ENCODE results near the gene SHPK. TPM values are rescaled to one million over a fixed set of nuclear protein-coding genes. Genes with fewer than 3 reads are reported as not detected.

SHPK gene
- total RNA-seq, 6 donors from 2014 or later = 10.5 to 25.1 (median 12.4) TPM

DNA sequence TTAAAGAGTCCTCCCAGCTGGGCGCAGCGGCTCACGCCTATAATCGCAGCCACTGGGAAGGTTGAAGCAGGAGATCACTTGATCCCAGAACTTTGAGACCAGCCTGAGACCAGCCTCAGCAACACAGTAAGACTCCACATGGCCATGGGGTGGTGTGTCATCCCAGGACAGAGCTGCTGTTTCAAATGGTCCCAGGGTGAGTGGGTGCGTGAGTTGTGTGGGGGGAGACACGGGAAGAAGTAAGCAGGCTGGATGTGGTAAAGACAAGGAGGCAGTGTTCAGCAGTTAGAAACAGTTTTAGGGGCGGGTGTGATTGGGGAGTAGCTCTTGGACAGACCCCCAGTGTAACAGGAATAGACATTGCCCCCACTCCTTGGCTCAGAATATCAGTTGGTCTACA lies 3.8 kb downstream of the SHPK start:
- Histone ChIP-seq H3K36me3 (peaks cover 0 to 42% (median 25%) of the 10 kb centered on the region in 4 donors), H3K4me1 (peaks cover 13 to 31% (median 17%) of the 10 kb centered on the region in 4 donors), H3K4me3 (no peak overlapping the region), H3K9me3 (no peaks in the 10 kb centered on the region), H3K27me3 (no peaks in the 10 kb centered on the region), H3K27ac (no peak overlapping the region)
- DNase-seq (no peak), ATAC-seq (ENCODE audit: low FRiP score in 2 of 2) (no peak)
- TF ChIP-seq, protein P1, sequence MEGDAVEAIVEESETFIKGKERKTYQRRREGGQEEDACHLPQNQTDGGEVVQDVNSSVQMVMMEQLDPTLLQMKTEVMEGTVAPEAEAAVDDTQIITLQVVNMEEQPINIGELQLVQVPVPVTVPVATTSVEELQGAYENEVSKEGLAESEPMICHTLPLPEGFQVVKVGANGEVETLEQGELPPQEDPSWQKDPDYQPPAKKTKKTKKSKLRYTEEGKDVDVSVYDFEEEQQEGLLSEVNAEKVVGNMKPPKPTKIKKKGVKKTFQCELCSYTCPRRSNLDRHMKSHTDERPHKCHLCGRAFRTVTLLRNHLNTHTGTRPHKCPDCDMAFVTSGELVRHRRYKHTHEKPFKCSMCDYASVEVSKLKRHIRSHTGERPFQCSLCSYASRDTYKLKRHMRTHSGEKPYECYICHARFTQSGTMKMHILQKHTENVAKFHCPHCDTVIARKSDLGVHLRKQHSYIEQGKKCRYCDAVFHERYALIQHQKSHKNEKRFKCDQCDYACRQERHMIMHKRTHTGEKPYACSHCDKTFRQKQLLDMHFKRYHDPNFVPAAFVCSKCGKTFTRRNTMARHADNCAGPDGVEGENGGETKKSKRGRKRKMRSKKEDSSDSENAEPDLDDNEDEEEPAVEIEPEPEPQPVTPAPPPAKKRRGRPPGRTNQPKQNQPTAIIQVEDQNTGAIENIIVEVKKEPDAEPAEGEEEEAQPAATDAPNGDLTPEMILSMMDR (IDR thresholded peaks at IDR 0.05) = no peak
- TF ChIP-seq POLR2AphosphoS5 (IDR thresholded peaks at IDR 0.05) (no peak), POLR2A (IDR thresholded peaks at IDR 0.05) (no peak), EP300 (IDR thresholded peaks at IDR 0.05) (no peak)
- WGBS, 2 donors = 92 to 95% methylated on average over 7 of the region's 7 CpGs

DNA sequence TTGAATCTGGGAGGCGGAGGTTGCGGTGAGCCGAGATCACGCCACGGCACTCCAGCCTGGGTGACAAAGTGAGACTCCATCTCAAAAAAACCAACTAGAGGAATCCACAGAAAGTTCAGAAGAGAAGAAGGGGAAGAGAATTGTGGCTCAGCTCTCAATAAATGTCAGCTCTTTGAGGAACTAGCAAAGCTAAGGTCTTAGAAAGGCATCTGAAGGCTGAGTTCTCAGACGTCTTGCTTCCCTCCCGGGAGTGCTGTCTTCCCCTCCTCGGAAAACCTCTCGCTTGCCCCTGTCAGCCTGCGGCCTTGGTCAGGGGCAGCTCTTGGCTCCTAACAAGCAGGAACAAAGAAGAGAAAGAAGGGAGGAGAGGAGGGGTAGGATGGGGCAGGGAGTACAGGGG lies 5.3 kb downstream of the SHPK start:
- Histone ChIP-seq H3K27me3 (no peaks in the 10 kb centered on the region), H3K4me3 (no peak overlapping the region), H3K36me3 (peaks cover 0 to 52% (median 30%) of the 10 kb centered on the region in 4 donors), H3K4me1 (peaks cover 11 to 24% (median 14%) of the 10 kb centered on the region in 4 donors), H3K9me3 (no peaks in the 10 kb centered on the region), H3K27ac (no peak overlapping the region)
- 92 to 97% methylated on average over 10 of the region's 10 CpGs for WGBS, 2 donors
- TF ChIP-seq, protein P1 (IDR thresholded peaks at IDR 0.05) = no peak
- TF ChIP-seq EP300 (IDR thresholded peaks at IDR 0.05) = no peak
- no peak for TF ChIP-seq POLR2AphosphoS5 (IDR thresholded peaks at IDR 0.05)
- TF ChIP-seq POLR2A (IDR thresholded peaks at IDR 0.05) = no peak
- DNase-seq (no peak), ATAC-seq (ENCODE audit: low FRiP score in 2 of 2) (no peak)

DNA sequence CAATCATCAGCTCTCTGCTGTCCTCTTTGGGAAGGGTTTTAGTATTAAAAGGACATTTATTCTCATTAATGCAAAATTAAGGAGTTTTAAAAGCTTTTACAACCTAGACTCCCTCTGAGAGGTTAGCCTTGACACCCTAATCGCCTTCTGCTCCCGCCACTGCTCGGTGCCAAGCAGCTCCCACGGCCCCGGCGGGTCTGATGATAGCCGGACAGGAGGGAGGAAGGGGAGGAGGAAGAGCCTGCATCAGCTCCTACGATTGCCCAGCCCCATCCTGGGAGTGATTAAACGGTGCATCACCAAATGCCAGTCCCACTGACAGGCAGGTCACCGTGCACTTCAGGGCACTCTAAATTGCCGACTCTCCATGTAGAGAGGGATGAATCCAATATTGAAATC lies 8.3 kb downstream of the SHPK start:
- peaks cover 8 to 82% (median 47%) of the 10 kb centered on the region in 4 donors for H3K36me3 ChIP-seq

DNA sequence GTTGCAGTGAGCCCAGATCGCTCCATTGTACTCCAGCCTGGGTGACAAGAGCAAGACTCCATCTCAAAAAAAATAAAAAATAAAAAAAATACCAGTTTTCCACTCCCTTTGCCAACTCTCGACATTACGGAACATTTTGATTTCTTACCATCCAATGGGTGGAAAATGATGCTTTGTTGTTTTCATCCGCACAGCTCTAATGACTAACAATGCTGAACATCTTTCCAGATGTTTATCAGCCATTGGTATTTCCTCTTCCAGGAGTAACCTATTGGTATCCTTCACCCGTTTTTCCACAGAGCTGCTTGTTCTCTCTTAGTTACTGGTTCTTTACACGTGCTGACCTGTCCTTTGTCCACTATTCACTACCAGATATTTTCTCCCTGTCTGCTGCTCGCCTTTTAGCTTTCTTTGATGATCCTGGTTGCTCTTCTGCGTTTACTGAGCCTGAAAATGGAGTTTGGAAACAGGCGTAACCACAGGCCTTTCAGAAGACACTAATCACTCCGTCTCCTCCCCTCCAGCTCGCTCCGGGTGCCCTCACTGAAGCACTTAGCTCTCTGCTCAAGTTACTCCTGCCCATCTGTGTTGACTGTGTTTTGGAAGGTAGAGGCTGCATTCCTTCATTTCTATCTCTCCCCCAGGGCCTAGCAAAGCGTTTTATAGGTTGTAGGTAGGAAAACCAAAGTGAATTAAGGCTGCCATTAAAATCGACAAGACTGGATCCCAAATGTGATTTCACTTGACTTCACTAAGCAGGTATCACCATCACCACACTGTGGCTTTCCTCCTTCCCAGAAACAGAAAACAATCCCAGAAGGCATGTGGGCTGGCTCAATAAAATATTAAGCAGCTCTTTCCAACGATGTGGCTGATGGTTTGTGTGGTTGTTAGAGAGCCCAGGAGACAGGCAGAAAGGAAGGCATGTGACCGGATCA lies 8.9 kb downstream of the SHPK start:
- no peak for DNase-seq
- Histone ChIP-seq H3K27ac (no peak overlapping the region), H3K27me3 (no peaks in the 10 kb centered on the region), H3K4me1 (no peaks in the 10 kb centered on the region), H3K9me3 (no peaks in the 10 kb centered on the region), H3K36me3 (peaks cover 8 to 85% (median 49%) of the 10 kb centered on the region in 4 donors), H3K4me3 (no peak overlapping the region)
- ATAC-seq (ENCODE audit: low FRiP score in 2 of 2) = no peak
- 76 to 89% methylated on average over 16 of the region's 16 CpGs for WGBS, 2 donors
- TF ChIP-seq POLR2AphosphoS5 (IDR thresholded peaks at IDR 0.05) = no peak
- TF ChIP-seq POLR2A (IDR thresholded peaks at IDR 0.05) = no peak
- TF ChIP-seq, protein P1 (IDR thresholded peaks at IDR 0.05) = no peak
- no peak for TF ChIP-seq EP300 (IDR thresholded peaks at IDR 0.05)

More for the DNA sequence above, 8.3 kb downstream of the SHPK start:
- no peaks in the 10 kb centered on the region for H3K27me3 ChIP-seq
- ATAC-seq (ENCODE audit: low FRiP score in 2 of 2) (no peak), DNase-seq (no peak)
- H3K27ac ChIP-seq = no peak overlapping the region
- no peak overlapping the region for H3K4me3 ChIP-seq
- H3K9me3 ChIP-seq = no peaks in the 10 kb centered on the region
- H3K4me1 ChIP-seq = no peaks in the 10 kb centered on the region
- 92 to 96% methylated on average over 11 of the region's 11 CpGs for WGBS, 2 donors
- TF ChIP-seq, protein P1 (IDR thresholded peaks at IDR 0.05) = no peak
- no peak for TF ChIP-seq EP300 (IDR thresholded peaks at IDR 0.05)
- no peak for TF ChIP-seq POLR2AphosphoS5 (IDR thresholded peaks at IDR 0.05)
- no peak for TF ChIP-seq POLR2A (IDR thresholded peaks at IDR 0.05)

Measured in upper lobe of left lung (tissue), 6 donors.